Muscle of back (tissue), 11 donors: ENCODE results near the gene PER2. TPM values are rescaled to one million over a fixed set of nuclear protein-coding genes. Genes with fewer than 3 reads are reported as not detected.
A peak's percentile ranks its signal among the peaks of the same experiment; 100 is the strongest.
"Not testable (repeated sequence)": the region's sequence is repeated elsewhere in the genome, so short reads cannot be mapped to it uniquely, and the experiment has no call there.

ENCODE experiments used
- DNase-seq, 3 donors: peaks; one replicate each; pipeline versions ENCODE4 v3.0.0 to v3.0.0-alpha.2; 2013
- polyA plus RNA-seq, 10 donors: library from polyadenylated mRNA; unstranded; fragments of 120-200 nt; gene quantifications; one replicate each; pipeline ENCODE4 v1.2.1, GENCODE V29; 2013; ENCODE audit not compliant: insufficient read length in 10 of 10

PER2 gene
- polyA plus RNA-seq, 10 donors, result 3.0 to 6.2 (median 4.5) TPM

DNA sequence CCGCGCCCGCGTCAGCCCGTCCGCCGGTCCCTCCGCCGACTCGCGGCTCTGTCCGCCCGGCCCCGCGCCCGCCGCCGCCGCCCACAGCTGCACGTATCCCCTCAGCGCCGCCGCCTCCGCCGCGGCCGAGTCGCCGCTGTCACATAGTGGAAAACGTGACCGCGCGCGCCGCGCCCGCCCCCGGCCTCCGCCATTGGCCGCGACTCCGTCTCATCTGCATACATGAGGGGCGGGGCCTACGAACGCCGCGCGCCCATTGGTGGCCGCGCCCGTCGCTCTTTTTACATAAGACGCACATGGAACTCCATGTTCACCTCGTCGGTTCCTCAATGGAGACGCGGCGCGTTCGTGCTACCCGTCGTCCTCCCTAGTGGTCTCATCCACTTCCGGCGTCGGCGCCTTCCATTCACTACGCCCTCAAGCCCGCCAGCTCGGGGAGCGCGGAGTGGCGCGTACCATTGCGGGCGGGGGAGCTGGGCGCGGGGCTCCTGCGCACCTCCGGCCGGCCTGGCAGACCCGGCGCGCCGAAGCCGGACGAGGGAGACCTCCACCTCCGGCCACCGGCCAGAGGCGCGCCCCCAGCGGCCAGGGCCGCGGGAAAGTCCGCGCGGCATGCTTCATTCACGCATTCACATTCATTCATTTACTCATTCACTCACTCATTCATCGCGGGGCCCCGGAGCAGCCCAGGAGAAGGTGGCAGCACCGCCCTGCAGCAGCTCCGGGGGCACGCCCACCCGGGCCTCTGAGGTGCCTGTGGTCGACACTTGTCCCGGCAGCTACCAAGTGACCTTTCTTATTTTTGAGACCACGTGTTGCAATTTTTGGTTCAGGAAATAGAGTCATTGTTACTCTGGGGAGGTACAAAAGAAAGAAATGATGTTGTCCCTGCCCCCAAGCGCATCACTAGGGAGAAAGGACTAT is 502 bp upstream of the PER2 start:
- DNase-seq, result peak; percentile 99 to 100 (median 99)

DNA sequence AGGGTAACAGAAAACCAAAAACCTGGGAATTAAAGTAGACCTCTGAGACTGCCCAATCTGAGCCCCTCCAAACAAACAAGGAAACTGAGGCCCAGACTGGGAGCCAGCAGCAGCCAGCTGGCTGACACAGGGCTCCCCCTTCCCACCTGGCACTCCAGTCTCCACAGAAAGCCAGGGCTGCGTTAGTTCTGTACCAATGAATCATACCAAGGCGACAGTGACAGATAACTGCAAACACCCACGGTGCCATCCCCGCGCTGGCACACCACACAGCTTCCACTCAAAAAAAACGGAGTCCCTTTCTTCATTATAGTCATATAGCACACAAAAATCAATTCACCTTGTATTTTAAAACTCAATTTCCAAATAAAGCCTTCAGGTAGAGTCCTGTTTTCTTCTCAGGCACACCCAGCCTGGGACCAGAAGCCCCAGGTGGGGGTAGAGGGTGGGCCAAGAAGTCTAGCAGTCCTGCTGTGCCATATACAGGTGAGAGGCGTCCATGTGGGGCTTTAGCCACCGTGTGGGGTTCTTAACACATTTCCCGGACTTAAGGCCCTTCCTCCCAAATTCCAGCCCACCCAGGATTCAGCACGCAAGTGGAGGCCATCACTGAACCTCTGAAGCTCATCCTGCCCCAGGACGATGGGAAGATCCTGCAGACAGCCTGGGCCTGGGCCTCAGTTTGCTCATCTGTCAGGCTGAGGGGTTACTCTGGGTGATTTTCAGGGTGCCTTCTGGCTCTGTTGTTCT is 1.2 kb downstream of the PER2 start:
- DNase-seq, result peak in 1 of 3 donors; percentile 22

DNA sequence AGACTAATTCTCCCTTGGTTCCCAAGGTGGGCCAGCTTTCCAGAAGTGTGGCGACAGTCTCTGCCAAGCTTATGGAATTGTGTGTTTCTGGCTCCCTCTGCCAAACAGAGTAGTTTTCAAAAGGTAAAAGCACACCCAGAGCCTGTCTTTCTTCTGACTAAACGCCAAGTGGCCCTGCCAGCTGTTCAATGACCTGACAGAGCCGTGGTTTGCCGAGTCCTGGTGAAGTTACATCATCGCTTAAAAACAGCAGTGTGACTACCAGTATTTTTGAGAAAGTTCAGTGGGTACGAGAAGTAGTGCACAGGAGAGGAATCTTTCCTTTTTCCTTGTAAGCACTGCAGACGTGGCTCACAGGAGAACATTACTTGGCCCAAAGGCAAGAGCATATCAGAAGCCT is 1.9 kb downstream of the PER2 start:
- peak in 2 of 3 donors; percentile 60 to 67 for DNase-seq

DNA sequence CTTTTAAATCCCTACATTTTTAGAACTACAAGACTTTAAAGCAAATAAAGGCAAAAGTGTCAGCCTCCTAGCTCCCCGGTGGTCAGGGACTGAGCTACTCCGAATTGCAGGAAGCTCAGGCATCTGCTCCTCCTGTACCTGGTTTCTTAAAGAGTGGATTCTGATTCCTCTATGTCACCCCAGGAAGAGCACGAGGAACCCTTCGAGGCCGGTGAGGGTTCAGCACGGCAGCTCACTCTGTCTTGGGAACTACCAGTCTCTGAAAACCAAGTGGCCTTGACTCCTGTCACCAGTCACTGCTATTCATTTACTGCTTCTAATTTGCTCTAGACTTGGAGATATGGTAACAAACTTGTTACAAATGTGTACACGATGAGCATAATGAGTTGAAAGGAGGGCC is 2.3 kb downstream of the PER2 start:
- DNase-seq, result no peak

DNA sequence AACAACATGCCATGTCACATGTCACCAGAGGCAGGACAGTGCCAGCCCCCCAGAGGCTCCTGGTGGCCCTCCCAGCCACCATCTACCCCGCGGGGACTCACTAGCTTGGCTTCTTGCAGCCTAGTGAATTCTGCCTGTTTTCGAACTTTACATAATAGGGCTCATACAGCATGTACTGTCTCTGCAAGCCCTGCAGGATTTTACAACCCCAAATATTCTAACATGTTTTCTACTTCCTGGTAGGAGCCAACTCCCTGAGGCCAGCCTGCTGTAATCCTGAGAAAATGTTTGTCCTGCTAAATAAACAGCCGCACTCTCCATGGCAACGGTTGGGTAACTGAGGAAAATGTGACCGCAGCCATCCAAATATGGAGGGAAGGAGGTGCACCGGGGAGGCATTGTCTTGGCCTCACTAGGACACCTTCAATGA is 2.7 kb downstream of the PER2 start:
- DNase-seq, result peak; percentile 77 to 95 (median 91)

DNA sequence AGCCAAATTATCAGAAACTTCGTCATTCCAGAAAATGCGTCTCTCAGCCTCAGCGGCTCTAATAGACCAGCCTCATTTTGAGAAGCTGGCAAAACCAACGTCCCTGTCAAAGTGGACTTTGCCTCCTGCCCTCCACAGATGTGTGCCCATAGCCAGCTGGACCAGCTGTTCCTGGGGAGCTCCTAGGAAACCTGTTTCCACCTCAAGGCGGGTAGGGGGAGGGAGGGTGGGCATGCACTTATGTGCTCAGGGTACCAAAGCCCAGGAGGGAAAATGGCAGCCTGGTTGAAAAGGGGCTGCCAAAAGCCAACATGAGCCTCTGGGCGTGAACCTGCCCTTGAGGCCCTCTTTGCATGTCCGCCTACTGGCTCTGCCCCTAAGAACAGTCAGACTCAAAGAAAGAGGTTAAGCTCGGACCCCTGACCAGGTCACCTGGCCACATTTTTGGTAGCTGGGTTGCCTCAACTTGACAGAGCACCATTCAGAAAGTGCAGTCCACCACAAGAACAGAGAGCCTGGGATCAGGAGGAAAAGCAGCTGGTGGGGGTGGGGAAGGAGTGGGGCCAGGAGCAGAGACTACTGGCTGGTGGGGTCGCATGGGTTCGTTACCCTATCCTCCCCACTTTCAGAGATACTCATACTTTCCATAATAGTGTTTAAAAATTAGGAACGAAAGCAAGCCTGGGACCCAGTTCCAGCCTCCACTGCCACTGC is 3.5 kb downstream of the PER2 start:
- DNase-seq, result no peak

DNA sequence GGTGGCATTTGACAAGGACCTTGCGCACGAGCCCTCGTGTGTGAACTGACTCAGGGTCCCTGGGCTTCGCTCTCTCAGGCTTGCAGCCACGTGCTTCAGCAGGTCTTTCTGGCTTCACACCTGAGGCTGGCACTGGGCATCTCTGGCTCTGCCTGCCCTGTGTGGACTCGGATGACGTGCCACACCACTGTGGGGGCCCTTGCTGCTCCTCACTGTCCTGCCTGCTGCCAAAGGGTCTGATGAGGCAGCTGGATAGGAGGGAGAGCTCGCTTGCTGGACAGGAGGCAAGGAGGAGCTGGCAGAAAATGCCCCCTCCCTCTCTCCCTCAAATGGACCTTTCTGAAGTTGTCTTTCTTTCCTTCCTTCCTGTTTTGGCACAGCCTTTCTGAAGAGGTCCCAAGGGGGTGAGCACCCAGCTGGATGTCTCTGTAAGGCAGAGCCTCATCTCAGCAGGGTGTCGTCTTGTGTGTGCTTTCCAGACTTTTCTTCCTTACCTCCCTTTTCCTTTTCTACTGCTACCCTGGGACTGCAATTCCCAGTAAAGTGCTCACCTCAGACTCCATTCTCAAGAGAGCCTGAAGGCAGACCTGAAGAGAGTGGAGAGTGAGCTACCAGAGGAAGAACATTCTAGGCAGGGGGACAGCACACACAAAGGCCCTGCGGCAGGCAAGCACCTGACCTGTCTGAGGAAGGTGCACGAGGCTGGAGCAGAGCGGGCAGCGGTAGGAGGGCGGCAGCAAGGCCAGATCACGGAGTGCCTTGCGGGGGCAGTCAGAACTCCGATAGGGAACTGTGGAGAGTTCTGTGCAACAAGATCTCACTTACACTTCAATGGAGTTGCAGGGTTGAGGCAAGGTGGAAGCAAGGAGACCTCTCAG is 5.3 kb downstream of the PER2 start:
- DNase-seq, result no peak

DNA sequence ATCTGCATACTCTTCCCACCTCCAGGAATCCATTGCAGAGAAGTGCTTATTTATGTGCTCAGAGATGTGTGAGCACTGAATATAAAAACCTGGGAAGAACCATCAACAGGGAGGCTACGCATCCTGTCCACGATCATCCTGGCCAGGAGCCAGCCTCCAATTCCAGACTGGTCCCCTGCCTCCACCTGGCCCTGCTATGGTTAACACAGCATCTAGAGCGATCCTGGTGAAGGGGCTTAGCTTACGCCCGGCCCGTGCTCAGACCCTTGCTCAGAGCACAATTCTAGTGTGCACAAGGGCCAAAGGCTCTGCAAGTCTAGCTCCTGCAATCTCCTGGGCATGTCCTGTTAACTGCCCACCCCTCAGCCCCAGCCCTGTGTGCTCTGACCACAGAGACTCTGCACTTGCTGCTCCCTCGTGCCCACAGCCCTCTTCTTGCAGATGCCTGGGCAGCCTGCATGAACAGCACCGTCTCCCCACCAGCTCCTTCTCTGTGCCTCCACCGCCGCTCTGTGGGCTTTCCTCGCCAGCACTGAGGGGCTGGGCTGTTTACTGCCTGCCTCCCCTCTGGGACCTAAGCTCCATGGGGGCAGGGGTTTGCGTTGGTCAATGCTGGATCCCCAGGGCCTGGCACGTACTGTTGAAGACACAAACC is 6.5 kb downstream of the PER2 start:
- no peak for DNase-seq

DNA sequence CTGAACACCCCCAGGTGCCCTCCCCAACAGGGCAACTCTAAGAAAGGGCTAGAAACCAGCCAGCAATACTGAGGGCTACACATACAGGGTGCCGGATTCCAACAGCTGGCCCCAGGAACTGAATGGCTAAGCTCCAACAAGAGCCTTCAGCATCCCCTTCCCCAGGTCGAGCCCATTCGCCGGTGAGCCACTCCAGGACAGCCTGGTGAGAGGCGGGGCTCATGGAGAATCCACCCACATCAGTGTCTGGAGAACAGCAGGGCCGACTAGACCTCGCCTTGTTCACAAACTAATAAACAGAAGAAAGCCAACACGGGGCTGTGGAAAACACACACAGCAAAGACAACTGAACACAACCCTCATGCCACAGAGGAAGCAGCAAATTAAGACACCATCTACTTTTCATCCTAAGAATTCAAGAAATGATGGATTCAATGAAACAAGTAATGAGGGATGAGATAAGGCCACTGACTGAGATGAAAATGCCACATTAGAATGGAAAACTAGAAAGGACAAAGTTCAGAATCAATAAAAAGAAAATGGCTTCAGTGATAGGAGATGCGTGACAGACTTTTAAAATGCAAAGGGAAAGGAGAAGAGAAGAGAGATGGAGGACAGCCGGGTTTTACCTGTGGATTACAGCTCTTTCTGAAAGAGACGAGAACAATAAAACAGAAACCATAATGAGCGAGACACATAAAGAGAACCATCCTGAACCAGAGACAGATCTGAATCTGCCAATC is 8.2 kb downstream of the PER2 start:
- no peak for DNase-seq

DNA sequence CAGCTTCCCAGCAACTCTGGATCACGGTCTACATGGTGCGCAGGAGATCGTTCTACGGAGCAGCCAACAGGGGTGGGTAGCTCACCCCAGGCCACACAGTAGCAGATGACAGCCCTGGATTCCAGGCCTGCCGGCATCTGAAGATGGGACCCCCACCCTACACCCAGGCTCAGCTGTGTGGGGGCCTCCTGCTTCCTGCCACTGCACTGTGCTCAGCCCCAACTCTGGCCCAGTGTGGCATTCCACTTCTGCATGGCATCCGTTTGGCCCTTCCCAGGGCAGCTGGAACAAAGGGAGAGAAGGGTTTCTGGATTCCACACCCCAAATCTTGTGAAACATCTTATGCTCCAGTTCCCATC is 9.1 kb downstream of the PER2 start:
- DNase-seq, result no peak

DNA sequence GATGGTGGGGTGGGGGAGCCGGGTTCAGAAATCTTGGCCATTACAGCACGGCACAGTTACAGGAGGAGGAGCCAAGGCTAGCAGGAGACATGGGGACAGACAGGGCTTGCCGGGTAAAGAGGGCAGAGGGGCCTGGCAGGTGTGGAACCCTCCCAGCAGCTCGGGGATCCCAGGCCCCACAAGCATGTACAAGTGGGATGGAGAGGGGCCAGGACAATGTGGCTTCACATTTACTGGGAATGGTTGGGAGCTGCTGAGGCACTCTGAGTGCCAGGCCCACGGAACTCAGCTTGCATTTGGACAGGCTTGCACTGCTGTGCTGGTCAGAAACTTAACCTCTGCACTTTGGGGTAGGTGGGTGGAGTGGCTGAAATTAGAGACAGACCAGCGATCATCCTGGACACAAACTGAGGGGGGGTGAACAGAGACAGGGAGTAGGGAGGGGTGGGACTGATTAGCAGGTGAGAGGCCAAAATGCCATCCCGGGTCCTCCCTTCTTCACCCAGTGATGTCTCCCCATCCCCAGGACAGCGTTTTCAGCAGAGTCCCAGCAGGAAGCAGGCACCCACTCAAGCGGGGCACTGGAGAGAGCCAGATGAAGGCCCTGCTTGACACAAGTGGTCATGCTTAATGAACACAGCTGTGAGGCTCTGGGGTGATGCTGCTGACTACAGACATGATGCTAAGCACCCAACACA is 9.6 kb downstream of the PER2 start:
- DNase-seq, result no peak

DNA sequence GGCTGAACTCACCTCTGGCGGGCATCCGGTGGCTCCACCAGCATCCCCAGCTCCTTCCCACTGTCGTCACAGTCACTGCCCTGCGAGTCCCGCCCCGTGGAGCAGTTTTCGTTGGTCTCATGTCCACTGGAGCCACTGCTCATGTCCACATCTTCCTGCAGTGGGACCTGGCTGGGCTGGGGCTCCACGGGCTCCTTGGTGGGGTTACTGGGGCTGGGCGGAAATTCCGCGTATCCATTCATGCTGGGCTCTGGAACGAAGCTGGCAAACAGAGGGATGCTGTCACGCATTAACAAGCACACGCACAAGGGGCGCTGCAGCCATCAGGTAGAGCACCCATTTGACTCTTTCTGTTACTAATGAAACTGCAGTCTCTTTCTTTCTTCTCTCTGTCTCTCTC is 10.7 kb downstream of the PER2 start:
- DNase-seq, result no peak

DNA sequence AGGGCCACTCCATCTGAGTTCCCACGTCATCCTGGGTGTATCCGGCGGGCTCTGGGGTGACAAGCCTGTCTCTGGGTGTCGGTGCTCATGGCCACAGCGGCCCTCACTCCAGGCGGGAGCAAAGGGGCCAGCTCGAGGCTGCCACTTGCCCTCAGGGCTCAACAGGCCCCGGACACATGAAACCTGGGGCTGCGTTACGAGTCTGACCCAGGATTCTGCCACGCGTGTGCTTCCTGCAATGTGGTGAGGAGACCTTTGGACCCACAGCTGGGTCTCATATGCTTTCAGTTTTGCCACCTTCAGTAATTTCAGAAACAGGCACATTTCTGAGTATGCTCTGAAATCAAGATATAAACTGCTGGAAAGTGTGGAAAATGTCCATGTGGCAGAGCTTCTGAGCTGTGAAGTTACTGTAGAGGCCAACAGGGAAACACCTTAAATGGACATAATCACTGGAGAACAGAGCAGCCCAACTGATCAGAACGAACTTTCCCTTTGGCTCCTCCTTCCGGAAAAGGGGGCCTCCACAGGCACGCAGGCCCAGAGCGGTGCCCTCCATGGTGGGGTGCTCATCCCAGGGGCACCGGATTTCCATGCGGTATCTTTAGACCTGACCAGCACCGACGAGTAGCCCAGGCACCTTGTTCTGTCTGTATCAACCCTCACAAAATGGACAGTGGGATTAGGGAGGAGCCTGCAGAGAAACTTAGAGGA is 14.1 kb downstream of the PER2 start:
- no peak for DNase-seq

DNA sequence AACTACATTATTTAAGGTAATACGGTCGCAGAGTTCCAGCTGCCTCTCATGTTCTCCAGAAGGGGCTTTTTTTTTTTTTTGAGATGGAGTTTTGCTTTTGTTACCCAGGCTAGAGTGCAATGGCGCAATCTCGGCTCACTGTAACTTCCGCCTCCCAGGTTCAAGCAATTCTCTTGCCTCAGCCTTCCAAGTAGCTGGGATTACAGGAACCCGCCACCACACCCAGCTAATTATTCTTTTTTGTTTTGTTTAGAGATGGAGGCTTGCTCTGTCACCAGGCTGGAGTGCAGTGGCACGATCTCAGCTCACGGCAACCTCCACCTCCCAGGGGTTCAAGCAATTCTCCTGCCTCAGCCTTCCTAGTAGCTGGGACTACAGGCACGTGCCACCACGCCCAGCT is 15.0 kb downstream of the PER2 start:
- DNase-seq, result not testable (repeated sequence)

DNA sequence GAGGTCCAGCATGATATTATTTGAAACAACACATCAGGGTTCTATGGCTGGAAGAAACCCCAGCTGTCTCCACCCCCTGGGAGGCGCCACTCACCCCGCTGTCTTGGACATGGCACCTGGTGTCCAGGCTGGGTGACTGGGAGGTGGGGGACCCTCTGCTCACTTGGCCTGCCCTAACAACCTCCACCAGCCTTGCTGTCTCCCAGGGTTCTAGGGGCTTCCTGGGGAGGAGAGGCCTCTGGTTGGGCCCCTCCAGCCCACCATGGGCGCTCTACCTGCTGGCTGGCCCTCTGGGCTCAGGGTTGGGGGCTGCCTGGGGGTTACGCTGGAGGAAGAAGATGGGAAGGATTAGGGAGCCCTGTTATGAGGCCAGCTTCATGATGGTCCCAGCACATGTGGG is 16.3 kb downstream of the PER2 start:
- DNase-seq, result no peak

DNA sequence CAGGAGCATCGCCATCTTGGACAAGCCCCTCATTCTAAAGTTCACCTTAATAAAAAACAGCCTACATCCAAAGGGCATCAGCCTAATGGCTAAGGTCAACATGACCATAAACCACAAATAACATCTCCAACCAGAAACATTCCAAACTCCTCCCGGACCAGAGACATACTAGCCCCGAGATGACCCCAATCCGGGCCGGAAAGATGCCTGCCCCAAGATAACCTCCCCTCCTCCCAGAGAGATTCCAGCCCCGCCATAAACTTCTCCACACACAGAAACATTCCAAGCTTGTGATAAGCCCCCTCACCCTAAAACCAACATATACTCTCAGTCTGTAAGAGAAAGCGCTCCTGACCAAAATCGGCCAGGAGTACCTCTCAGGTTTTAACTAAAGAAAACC is 16.7 kb downstream of the PER2 start:
- not testable (repeated sequence) for DNase-seq

DNA sequence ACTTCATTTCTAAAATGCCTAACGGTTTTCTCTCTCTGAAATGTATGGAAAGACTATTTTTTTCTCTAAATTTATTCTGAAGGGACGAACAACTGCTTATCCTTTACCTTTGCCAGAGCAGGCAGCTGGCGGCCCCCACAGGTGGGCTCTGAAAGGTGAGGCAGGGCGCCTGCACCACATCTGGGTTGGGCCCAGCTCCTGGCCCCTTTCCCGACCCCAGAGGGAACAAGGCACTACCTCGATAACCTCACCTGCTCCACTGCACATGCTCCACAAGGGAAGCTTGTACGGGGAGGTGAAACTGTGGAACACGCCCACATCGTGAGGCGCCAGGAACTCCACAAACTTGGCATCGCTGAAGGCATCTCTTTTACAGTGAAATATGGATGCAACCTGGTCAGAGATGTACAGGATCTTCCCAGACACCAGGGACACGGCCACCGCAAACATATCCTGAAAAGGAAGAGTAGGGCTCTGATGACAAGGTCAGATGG is 17.3 kb downstream of the PER2 start:
- no peak for DNase-seq

DNA sequence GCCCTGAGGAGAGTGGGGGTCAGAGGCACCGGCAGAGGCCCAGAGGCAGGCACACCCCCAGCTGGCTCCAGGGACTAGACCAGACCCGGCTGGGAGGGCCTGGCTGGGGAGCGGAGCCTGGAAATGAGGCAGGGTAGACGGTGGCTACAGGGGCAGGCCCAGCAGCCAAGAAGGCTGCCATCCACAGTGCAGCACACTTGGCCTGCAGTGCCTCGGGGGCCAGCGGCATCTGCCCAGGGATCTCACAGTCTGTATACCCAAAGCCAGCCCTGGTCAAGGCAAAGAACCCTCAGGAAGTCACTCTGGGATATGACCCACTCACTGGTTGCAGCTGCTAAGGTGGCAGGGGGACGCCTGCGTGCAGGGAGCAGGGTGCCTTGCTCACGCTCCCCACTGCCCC is 17.8 kb downstream of the PER2 start:
- DNase-seq, result no peak

DNA sequence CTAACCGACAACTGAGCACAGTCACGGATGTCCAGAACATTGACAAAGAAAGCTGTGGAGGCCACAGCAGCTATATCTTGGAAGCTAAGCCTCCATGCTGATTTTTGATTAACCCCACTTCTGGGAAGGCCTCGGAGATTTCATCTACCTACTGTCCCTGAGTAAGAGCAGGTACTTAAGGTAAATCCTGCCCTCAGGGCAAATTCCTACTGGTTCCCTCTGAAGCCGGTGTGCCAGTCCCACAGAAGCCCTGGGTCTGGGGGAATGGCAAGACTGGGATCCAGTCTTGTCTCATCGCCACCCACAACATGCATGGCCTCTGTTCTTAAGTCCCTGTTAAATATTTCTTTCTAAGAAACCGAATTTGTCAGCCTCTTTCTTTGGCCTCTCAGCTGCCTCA is 18.7 kb downstream of the PER2 start:
- DNase-seq, result no peak
